ENCODE results near the gene CD226. TPM values are rescaled to one million over a fixed set of nuclear protein-coding genes. Genes with fewer than 3 reads are reported as not detected.

The CD226 gene
- total RNA-seq, 1 experiment from 2014 or later = 3.4 TPM

GRCh38 chr18:69953191-69953590 lies 5.5 kb upstream of the CD226 start:
- Mint-ChIP-seq H3K9me3 (ENCODE audit: unreplicated experiment) (no peaks in the 10 kb centered on the region), H3K36me3 (ENCODE audit: insufficient read depth, unreplicated experiment) (peaks cover 6% of the 10 kb centered on the region), H3K4me3 (ENCODE audit: unreplicated experiment) (no peak overlapping the region), H3K27ac (ENCODE audit: low read depth, unreplicated experiment) (no peak overlapping the region), H3K27me3 (ENCODE audit: insufficient read depth, unreplicated experiment) (no peaks in the 10 kb centered on the region), H3K4me1 (ENCODE audit: insufficient read depth, unreplicated experiment) (no peaks in the 10 kb centered on the region)
- BruUV-seq (replicated peaks) = no TSS peak
- ChIA-PET POLR2A (no interaction called here), CTCF (interaction anchor here (1.0 kb wide), 1 partner anchor 104 kb away, joined by 3 read pairs; no protein-coding TSS in a partner anchor)
- no peak for DNase-seq (ENCODE audit: unreplicated experiment)
- intact Hi-C loops (cut with micrococcal nuclease) = no loop called here
- TF ChIP-seq CTCF (IDR thresholded peaks at IDR 0.05; ENCODE audit: unreplicated experiment) = no peak

- POLR2A ChIA-PET = interaction anchor here (1.0 kb wide), 1 partner anchor 79 kb away, joined by 3 read pairs; no protein-coding TSS in a partner anchor
- BruUV-seq (replicated peaks) = no TSS peak
- no peaks in the 10 kb centered on the region for H3K4me1 Mint-ChIP-seq (ENCODE audit: insufficient read depth, unreplicated experiment)
- no peak overlapping the region for H3K27ac Mint-ChIP-seq (ENCODE audit: low read depth, unreplicated experiment)
- H3K27me3 Mint-ChIP-seq (ENCODE audit: insufficient read depth, unreplicated experiment) = no peaks in the 10 kb centered on the region
- DNase-seq (ENCODE audit: unreplicated experiment) = no peak
- CTCF ChIA-PET = no interaction called here
- H3K36me3 Mint-ChIP-seq (ENCODE audit: insufficient read depth, unreplicated experiment) = peaks cover 17% of the 10 kb centered on the region
- no peak for TF ChIP-seq CTCF (IDR thresholded peaks at IDR 0.05; ENCODE audit: unreplicated experiment)
- H3K9me3 Mint-ChIP-seq (ENCODE audit: unreplicated experiment) = no peaks in the 10 kb centered on the region
- intact Hi-C loops (cut with micrococcal nuclease) = no loop called here
- H3K4me3 Mint-ChIP-seq (ENCODE audit: unreplicated experiment) = no peak overlapping the region
Measured at GRCh38 chr18:69951182-69951581, 3.5 kb upstream of the CD226 start.

GRCh38 chr18:69949538-69949936 lies 1.9 kb upstream of the CD226 start:
- Mint-ChIP-seq H3K27me3 (ENCODE audit: insufficient read depth, unreplicated experiment) (no peaks in the 10 kb centered on the region), H3K4me1 (ENCODE audit: insufficient read depth, unreplicated experiment) (no peaks in the 10 kb centered on the region), H3K27ac (ENCODE audit: low read depth, unreplicated experiment) (no peak overlapping the region), H3K4me3 (ENCODE audit: unreplicated experiment) (no peak overlapping the region), H3K9me3 (ENCODE audit: unreplicated experiment) (no peaks in the 10 kb centered on the region), H3K36me3 (ENCODE audit: insufficient read depth, unreplicated experiment) (peaks cover 18% of the 10 kb centered on the region)
- intact Hi-C loops (cut with micrococcal nuclease) = no loop called here
- no peak for DNase-seq (ENCODE audit: unreplicated experiment)
- ChIA-PET CTCF (no interaction called here), POLR2A (no interaction called here)
- BruUV-seq (replicated peaks) = no TSS peak
- TF ChIP-seq CTCF (IDR thresholded peaks at IDR 0.05; ENCODE audit: unreplicated experiment) = no peak

- Mint-ChIP-seq H3K27ac (ENCODE audit: low read depth, unreplicated experiment) (no peak overlapping the region), H3K9me3 (ENCODE audit: unreplicated experiment) (no peaks in the 10 kb centered on the region), H3K36me3 (ENCODE audit: insufficient read depth, unreplicated experiment) (peaks cover 18% of the 10 kb centered on the region), H3K4me1 (ENCODE audit: insufficient read depth, unreplicated experiment) (no peaks in the 10 kb centered on the region), H3K4me3 (ENCODE audit: unreplicated experiment) (no peak overlapping the region), H3K27me3 (ENCODE audit: insufficient read depth, unreplicated experiment) (no peaks in the 10 kb centered on the region)
- no TSS peak for BruUV-seq (replicated peaks)
- no peak for TF ChIP-seq CTCF (IDR thresholded peaks at IDR 0.05; ENCODE audit: unreplicated experiment)
- no peak for DNase-seq (ENCODE audit: unreplicated experiment)
- intact Hi-C loops (cut with micrococcal nuclease) = no loop called here
- ChIA-PET POLR2A (no interaction called here), CTCF (no interaction called here)
Measured at GRCh38 chr18:69948919-69949537, 1.4 kb upstream of the CD226 start.
